LNCaP clone FGC (cell line): ENCODE results near the gene KIF19.

Experiments used
- DNase-seq: peaks from one replicate; pipeline ENCODE4 v3.0.0-alpha.2; 2011; ENCODE audit warnings: low read depth
- H3K4me3 ChIP-seq: 2 replicates; pipeline ENCODE4 v1.5.1; 2011; ENCODE audit warnings: mild to moderate bottlenecking, low read depth, low read length, control low read depth
- TF ChIP-seq, protein P1 (sequence below): IDR thresholded peaks from 2 replicates; pipeline ENCODE4 v1.5.1; 2012; ENCODE audit warnings: mild to moderate bottlenecking; ENCODE audit not compliant: control insufficient read depth, insufficient read depth; ENCODE audit errors: extremely low read depth

The KIF19 gene

DNA sequence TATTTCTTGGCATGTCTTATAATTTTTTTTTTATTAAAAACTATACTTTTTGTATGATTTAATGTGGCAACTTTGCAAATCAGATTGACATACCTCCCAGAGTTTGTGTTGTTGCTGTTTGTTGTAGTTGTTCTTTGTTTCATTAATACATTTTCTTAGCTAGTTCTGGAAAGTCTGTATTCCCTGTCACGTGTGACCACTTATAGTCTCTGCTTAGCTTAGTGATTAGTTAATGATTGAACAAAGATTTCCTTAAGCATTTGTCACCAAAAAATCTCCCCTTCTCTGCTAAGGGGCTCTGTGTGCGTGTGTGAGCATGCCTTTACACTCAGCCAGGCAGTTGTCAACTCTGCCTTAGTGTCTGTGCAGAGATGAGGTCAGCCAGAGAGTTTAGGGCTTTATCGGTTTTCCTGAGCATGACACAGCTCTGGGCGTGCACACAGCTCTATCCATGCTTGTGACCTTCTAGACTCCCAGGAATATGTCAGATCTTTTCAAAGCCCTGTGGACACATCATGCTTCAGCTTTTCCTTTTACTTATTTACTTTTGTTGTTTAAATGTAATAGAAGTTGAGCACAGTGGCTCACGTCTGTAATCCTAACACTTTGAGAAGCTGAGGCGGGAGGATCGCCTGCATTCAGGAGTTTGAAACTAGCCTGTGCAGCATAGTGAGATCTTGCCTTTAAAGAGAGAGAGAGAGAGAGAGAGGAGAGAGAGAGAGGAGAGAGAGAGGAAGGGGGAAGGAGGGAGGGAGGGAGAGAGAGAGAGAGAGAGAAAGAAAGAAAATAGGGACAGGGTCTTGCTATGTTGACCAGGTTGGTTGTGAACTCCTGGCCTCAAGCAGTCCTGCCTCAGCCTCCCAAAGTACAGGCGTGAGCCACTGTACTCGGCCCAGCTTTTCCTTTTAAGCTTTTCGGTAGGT is 30.1 kb upstream of the KIF19 start:
- TF ChIP-seq, protein P1, sequence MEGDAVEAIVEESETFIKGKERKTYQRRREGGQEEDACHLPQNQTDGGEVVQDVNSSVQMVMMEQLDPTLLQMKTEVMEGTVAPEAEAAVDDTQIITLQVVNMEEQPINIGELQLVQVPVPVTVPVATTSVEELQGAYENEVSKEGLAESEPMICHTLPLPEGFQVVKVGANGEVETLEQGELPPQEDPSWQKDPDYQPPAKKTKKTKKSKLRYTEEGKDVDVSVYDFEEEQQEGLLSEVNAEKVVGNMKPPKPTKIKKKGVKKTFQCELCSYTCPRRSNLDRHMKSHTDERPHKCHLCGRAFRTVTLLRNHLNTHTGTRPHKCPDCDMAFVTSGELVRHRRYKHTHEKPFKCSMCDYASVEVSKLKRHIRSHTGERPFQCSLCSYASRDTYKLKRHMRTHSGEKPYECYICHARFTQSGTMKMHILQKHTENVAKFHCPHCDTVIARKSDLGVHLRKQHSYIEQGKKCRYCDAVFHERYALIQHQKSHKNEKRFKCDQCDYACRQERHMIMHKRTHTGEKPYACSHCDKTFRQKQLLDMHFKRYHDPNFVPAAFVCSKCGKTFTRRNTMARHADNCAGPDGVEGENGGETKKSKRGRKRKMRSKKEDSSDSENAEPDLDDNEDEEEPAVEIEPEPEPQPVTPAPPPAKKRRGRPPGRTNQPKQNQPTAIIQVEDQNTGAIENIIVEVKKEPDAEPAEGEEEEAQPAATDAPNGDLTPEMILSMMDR = no peak
- H3K4me3 ChIP-seq = no peak overlapping the region
- DNase-seq = no peak

DNA sequence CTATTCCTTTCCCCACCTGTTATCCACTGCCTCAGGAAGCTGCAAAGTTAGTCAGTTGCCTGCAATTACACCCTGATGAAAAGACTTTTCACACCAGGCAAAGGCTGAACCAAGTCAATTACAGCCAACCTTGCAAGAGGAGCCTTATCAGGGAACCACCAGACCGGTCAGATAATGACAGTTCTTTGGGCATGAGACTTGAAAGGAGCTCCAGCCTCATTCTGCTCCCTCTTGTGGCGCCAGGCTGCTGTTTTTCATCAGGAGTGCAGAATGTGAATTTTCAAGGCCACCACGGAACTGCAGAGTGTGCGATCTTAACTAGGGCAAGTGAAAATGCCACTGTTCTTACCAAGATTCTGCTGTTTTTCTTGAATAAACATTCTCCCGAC is 29.5 kb upstream of the KIF19 start:
- TF ChIP-seq, protein P1 = peak; percentile 69
- no peak overlapping the region for H3K4me3 ChIP-seq
- peak; percentile 21 for DNase-seq

DNA sequence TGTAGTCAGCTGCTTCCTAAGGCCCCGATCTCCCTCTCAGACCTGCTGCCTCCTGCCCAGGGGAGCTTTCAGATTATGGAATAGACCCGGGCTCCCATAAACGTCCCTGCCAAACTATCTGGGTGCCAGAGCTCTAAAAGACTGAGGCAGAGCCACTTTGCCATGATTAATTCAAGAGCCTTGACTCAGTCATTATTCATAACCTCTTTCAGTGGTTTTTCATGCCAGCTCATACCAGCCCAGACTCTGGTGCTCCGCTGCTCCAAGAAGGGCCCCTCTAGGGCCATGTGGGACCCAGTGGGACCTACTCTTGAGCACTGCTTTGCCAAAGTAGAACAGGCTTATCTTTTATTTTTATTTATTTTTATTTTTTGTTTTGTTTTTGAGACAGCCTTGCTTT is 28.1 kb upstream of the KIF19 start:
- no peak overlapping the region for H3K4me3 ChIP-seq
- DNase-seq = no peak
- TF ChIP-seq, protein P1 = no peak

DNA sequence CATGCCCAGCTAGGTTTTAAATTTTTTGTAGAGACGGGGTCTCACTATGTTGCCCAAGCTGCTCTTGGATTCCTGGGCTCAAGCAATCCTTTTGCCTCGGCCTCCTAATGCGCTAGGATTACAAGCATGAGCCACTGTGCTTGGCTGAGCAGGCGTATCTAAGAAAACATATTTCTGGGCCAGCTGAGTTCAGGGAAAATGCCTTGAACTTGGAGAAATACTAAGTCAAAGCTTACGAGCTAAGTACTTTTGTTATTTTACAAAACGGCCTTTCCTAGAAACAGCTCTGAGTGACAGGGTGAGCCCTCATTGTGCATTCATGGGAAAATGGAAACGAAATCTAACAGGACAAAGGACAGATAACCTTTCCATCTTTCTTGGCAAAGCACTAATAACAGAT is 27.2 kb upstream of the KIF19 start:
- DNase-seq = no peak
- H3K4me3 ChIP-seq = no peak overlapping the region
- TF ChIP-seq, protein P1 = no peak

DNA sequence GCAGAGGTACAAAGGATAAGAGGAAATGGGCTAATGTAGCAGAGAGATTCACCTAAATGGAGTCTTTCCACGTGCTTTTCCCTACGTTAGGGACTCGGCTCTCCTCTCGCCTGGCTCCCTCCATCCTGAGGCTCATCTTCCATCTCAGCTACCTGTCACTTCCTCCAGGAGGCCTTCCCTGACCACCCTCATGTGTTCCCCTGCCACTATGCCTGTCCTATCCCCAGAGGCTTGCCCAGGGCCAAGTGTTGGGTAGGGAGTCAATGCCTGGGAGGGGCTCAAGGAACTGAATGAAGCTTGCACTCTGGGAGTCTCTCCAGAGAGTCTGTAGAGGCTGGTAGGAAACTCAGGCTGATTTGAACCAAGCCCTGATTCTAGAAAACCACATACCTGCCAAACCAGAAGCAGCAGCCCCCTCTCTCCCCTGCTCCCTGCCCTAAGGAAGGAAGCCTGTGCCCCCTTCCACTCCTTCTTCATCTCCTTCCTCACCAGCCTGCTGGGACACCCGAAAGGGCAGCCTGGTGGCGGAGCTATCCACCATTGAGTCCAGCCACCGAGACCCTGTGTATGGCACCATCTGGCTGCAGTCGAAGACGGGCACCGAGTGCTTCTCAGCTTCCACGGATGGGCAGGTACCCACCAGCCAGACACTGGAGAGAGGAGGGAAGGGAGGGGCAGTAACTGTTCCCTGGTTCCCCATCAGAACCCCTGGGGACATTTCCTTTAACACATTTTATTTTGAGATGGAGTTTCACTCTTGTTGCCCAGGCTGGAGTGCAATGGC is 26.6 kb upstream of the KIF19 start:
- TF ChIP-seq, protein P1 = no peak
- H3K4me3 ChIP-seq = no peak overlapping the region
- no peak for DNase-seq

DNA sequence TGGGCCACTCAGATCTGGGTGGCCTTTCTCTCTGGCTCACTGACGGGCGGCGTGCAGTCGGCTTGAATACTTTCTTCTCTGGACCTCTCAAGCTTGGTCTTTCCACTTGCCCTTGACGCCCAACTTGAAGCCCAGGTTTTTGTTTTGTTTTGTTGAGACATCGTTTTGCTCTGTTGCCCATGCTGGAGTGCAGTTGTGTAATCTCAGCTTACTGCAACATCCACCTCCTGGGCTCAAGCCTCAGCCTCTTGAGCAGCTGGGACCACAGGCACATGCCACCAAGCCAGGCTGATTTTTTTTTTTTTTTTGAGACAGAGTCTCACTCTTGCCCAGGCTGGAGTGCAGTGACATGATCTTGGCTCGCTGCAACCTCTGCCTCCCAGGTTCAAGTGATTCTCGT is 22.7 kb upstream of the KIF19 start:
- no peak for DNase-seq
- TF ChIP-seq, protein P1 = no peak
- no peak overlapping the region for H3K4me3 ChIP-seq

DNA sequence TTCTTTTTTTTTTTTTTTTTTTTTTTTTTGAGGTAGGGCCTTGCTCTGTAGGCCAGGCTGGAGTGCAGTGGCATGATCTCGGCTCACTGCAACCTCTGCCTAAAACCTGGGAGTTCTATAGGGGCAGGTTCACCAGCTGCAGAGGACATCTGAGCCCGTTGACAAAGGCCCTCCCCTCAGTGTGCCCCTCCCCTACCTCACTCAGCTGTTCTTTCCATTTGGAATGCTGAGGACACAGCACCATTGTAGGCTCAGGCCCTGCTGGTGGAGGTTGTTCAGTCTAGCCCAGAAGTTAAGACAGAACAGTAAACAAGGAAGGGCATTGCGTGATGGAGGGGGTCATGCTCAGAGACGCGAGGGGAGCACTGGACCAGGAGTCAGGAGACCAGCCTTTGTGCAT is 21.8 kb upstream of the KIF19 start:
- no peak overlapping the region for H3K4me3 ChIP-seq
- TF ChIP-seq, protein P1 = no peak
- no peak for DNase-seq
